Retinal pigment epithelial cell (primary cell): ENCODE measurements around the gene CYTH4.

Experiments used
- DNase-seq: peaks from one replicate; pipeline ENCODE4 v3.0.0-alpha.2; 2010; ENCODE audit warnings: low read depth
- H3K4me3 ChIP-seq: 2 replicates; pipeline ENCODE4 v1.5.1; 2011; ENCODE audit warnings: mild to moderate bottlenecking, low read length, control low read depth, moderate library complexity
- TF ChIP-seq, protein P1 (sequence below): conservative IDR thresholded peaks from 2 replicates; pipeline ENCODE4 v1.5.1; 2011; ENCODE audit warnings: low read depth, low read length, control low read depth, inconsistent platforms

The CYTH4 gene

DNA sequence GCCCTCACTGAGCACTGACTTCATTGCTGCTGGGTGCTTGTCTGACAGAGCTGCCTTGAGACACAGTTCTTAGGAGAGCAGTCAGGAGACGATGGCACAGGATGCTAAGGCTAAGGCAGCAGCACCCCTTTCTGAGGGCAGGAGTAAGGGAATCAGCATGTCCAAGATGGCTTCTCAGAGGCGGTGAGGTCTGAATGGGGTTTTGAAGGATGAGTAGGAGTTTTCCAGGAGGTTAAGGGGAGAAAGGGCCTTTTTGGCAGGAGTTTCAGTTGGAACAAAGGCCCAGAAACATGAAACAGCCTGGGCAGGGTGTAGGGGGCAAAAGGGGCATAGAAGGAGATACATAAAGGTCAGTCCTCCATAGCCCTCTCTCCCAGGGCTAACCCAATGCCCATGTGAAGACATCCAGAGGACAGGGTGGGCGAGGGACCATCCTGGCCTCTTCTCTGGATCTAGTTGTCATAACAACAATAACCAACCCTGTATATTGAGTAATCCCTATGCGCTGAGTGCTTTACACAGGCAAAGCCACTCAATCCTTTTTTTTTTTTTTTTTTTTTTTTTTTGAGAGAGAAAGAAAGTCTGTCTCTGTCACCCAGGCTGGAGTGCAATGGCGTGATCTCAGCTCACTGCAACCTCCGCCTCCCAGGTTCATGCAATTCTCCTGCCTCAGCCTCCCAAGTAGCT lies 19.0 kb downstream of the CYTH4 start:
- H3K4me3 ChIP-seq = no peak overlapping the region
- DNase-seq = no peak
- TF ChIP-seq, protein P1, sequence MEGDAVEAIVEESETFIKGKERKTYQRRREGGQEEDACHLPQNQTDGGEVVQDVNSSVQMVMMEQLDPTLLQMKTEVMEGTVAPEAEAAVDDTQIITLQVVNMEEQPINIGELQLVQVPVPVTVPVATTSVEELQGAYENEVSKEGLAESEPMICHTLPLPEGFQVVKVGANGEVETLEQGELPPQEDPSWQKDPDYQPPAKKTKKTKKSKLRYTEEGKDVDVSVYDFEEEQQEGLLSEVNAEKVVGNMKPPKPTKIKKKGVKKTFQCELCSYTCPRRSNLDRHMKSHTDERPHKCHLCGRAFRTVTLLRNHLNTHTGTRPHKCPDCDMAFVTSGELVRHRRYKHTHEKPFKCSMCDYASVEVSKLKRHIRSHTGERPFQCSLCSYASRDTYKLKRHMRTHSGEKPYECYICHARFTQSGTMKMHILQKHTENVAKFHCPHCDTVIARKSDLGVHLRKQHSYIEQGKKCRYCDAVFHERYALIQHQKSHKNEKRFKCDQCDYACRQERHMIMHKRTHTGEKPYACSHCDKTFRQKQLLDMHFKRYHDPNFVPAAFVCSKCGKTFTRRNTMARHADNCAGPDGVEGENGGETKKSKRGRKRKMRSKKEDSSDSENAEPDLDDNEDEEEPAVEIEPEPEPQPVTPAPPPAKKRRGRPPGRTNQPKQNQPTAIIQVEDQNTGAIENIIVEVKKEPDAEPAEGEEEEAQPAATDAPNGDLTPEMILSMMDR = no peak

DNA sequence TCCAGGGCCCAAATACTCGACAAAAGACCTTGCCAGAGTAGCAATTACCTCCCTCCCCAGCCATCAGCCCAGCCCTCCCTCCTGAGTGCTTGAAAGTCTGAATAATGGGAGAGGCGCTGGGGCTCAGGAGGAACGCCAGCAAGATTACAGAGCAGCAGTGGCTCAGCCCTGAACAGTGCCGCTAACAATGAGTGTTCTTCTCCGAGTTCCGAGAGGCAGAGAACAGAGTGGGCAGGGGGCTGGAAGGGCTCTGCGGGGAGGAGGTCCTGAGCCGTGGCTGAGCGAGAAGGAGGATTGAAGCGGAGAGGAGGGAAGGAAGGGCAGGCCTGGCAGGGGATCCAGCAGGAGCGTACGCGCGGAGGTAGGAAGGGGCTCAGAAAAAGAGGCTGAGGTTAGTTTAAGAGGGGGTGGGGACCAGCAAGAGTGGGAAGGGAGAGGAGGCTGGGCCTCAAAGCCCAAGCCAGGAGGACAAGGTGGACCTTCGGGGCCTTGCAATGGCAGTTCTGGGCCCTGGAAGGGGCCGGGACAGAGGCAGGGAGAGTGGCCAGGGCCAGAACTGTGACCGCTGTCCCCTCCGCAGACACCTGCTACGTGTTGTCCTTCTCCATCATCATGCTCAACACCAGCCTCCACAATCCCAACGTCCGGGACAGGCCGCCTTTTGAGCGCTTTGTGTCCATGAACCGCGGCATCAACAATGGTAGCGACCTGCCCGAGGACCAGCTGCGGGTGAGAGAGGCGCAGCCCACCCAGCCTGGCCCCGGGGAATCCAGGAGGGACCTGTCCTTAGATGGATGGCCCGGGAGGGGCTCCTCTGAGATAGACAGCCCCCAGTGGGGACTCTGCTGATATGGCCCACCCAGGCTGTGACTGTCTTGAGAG lies 20.6 kb downstream of the CYTH4 start:
- DNase-seq = no peak
- TF ChIP-seq, protein P1 = no peak
- no peak overlapping the region for H3K4me3 ChIP-seq

DNA sequence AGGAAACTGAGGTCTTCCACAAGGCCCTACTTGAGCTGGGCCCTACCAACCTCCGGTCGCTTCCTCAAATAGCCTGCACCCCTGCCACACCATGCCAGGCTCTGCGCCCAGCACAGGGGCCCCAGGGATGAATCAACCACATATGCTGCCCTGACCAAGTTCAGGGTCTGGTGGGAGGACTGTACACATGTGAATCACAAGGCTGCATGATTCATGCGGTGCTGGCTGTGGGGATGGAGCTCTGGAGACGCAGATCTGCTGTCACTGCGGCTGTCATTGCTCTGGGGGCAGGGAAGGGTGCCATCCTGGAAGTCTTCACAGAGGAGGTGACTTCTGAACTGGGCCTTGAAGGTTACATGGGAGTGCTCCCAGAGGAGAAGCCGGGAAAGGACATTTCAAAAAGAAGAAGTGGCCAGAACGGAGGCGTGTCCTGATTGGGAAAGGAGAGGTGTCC lies 21.5 kb downstream of the CYTH4 start:
- TF ChIP-seq, protein P1 = no peak
- DNase-seq = peak; percentile 64
- no peak overlapping the region for H3K4me3 ChIP-seq

- DNase-seq = no peak
- TF ChIP-seq, protein P1 = no peak
- no peak overlapping the region for H3K4me3 ChIP-seq
These were observed 22.5 kb downstream of the CYTH4 start for GRCh38 chr22:37304595-37305343.

- no peak overlapping the region for H3K4me3 ChIP-seq
- DNase-seq = no peak
- TF ChIP-seq, protein P1 = no peak
These were observed 23.6 kb downstream of the CYTH4 start for GRCh38 chr22:37305887-37306286.

- DNase-seq = no peak
- TF ChIP-seq, protein P1 = no peak
- H3K4me3 ChIP-seq = no peak overlapping the region
These were observed 24.2 kb downstream of the CYTH4 start for GRCh38 chr22:37306494-37306829.
